NT2/D1 (cell line): ENCODE measurements around the gene SUN5.

Experiments
- DNase-seq: peaks from one replicate; pipeline ENCODE4 v3.0.0-alpha.2; 2011; ENCODE audit warnings: low read depth, low spot score
- H3K27me3 ChIP-seq: 2 replicates; pipeline ENCODE4 v1.6.0; 2011; ENCODE audit warnings: mild to moderate bottlenecking; ENCODE audit not compliant: insufficient read length, insufficient read depth
- H3K36me3 ChIP-seq: 2 replicates; pipeline ENCODE4 v1.6.1; 2011; ENCODE audit warnings: mild to moderate bottlenecking, low read length, mixed read lengths; ENCODE audit not compliant: insufficient read depth, insufficient read length
- H3K4me1 ChIP-seq: 2 replicates; pipeline ENCODE4 v1.5.1; 2011; ENCODE audit not compliant: insufficient read depth, insufficient read length
- H3K4me3 ChIP-seq: 2 replicates; pipeline ENCODE4 v1.5.1; 2011; ENCODE audit warnings: low read depth; ENCODE audit not compliant: insufficient read length
- H3K9ac ChIP-seq: 2 replicates; pipeline ENCODE4 v1.6.0; 2011; ENCODE audit warnings: low read depth; ENCODE audit not compliant: insufficient read length
- H3K9me3 ChIP-seq: 2 replicates; pipeline ENCODE4 v1.5.1; 2011; ENCODE audit warnings: mild to moderate bottlenecking, low read length; ENCODE audit not compliant: insufficient read depth
- SUZ12 ChIP-seq: IDR thresholded peaks from 2 replicates; pipeline ENCODE4 v1.6.1; 2011; ENCODE audit not compliant: insufficient read length, insufficient read depth; ENCODE audit errors: extremely low read depth
- YY1 ChIP-seq: IDR thresholded peaks from 2 replicates; pipeline ENCODE4 v1.6.1; 2011; ENCODE audit not compliant: insufficient read length, insufficient read depth
- ZNF274 ChIP-seq: IDR thresholded peaks from 2 replicates; pipeline ENCODE4 v1.6.1; 2011; ENCODE audit warnings: mild to moderate bottlenecking, low read depth, low read length

The SUN5 gene

GRCh38 chr20:33010674-33011449 lies 6.6 kb upstream of the SUN5 start:
- H3K4me1 ChIP-seq = peaks cover 10% of the 10 kb centered on the region
- no peak for DNase-seq

GRCh38 chr20:33010133-33010504 lies 5.9 kb upstream of the SUN5 start:
- Histone ChIP-seq H3K9me3 (peaks cover 9% of the 10 kb centered on the region), H3K4me1 (peaks cover 10% of the 10 kb centered on the region), H3K4me3 (no peak overlapping the region), H3K9ac (no peak overlapping the region), H3K27me3 (peaks cover 3% of the 10 kb centered on the region), H3K36me3 (no peaks in the 10 kb centered on the region)
- no peak for DNase-seq
- TF ChIP-seq SUZ12 = no peak

More at GRCh38 chr20:33010674-33011449, 6.6 kb upstream of the SUN5 start:
- Histone ChIP-seq H3K27me3 (peaks cover 3% of the 10 kb centered on the region), H3K9ac (no peak overlapping the region), H3K9me3 (peaks cover 1% of the 10 kb centered on the region; the same call in 1 of the 2 replicates), H3K4me3 (no peak overlapping the region), H3K36me3 (no peaks in the 10 kb centered on the region)
- TF ChIP-seq ZNF274 (no peak), YY1 (no peak), SUZ12 (no peak)

GRCh38 chr20:33009214-33010132 lies 5.2 kb upstream of the SUN5 start:
- no peak for DNase-seq
- no peak overlapping the region for H3K4me3 ChIP-seq
- peaks cover 5% of the 10 kb centered on the region for H3K4me1 ChIP-seq
- peaks cover 3% of the 10 kb centered on the region for H3K27me3 ChIP-seq
- H3K9me3 ChIP-seq = peaks cover 10% of the 10 kb centered on the region
- H3K36me3 ChIP-seq = no peaks in the 10 kb centered on the region
- no peak for TF ChIP-seq SUZ12
- TF ChIP-seq ZNF274 = no peak
- no peak for TF ChIP-seq YY1
- no peak overlapping the region for H3K9ac ChIP-seq

GRCh38 chr20:33008336-33009213 lies 4.3 kb upstream of the SUN5 start:
- H3K36me3 ChIP-seq = no peaks in the 10 kb centered on the region
- peaks cover 10% of the 10 kb centered on the region for H3K9me3 ChIP-seq
- peaks cover 5% of the 10 kb centered on the region for H3K4me1 ChIP-seq
- no peak for TF ChIP-seq SUZ12
- TF ChIP-seq YY1 = no peak
- no peak for TF ChIP-seq ZNF274
- no peak overlapping the region for H3K9ac ChIP-seq
- H3K4me3 ChIP-seq = no peak overlapping the region
- peaks cover 3% of the 10 kb centered on the region for H3K27me3 ChIP-seq
- DNase-seq = no peak

GRCh38 chr20:33007376-33008335 lies 3.4 kb upstream of the SUN5 start, which contains the start of gene BPIFB2:
Gene BPIFB2 (plus strand): TSS chr20:33007704. CDS start chr20:33008575, 871 bp downstream.
- no peak for DNase-seq
- Histone ChIP-seq H3K9ac (no peak within 1 kb of the TSS), H3K4me3 (no peak within 1 kb of the TSS), H3K4me1 (peaks cover 2% of the 10 kb centered on the region), H3K27me3 (peaks cover 3% of the 10 kb centered on the region), H3K36me3 (no peaks in the 10 kb centered on the region), H3K9me3 (peaks cover 10% of the 10 kb centered on the region)
- TF ChIP-seq ZNF274 (no peak), YY1 (no peak)

- Histone ChIP-seq H3K9me3 (peaks cover 10% of the 10 kb centered on the region), H3K4me1 (peaks cover 2% of the 10 kb centered on the region), H3K9ac (no peak overlapping the region), H3K27me3 (peaks cover 3% of the 10 kb centered on the region), H3K4me3 (no peak overlapping the region), H3K36me3 (no peaks in the 10 kb centered on the region)
- DNase-seq = no peak
- TF ChIP-seq ZNF274 (no peak), SUZ12 (no peak), YY1 (no peak)
Measured at GRCh38 chr20:33006776-33007375, 2.6 kb upstream of the SUN5 start.
